Bronchial epithelial cell (primary cell): Measurements from ENCODE around the gene FOXN3. TPM values are rescaled to one million over a fixed set of nuclear protein-coding genes. Genes with fewer than 3 reads are reported as not detected.
A peak's percentile ranks its signal among the peaks of the same experiment; 100 is the strongest.

Experiments used
- DNase-seq: peaks from one replicate; pipeline ENCODE4 v3.0.0-alpha.2; 2010; ENCODE audit warnings: low read depth
- FAIRE-seq: peaks from 2 replicates; lab custom pipeline; 2011; peaks lifted over from hg19 to GRCh38; lab: Jason Lieb, UNC
- H3K27me3 ChIP-seq: 2 replicates; pipeline ENCODE4 v1.5.1; 2011; ENCODE audit warnings: low read length; ENCODE audit not compliant: control insufficient read depth, insufficient read depth
- H3K36me3 ChIP-seq: 2 replicates; pipeline ENCODE4 v1.5.1; 2011; ENCODE audit warnings: low read length; ENCODE audit not compliant: control insufficient read depth, insufficient read depth
- H3K4me3 ChIP-seq: 2 replicates; pipeline ENCODE4 v1.5.1; 2011; ENCODE audit warnings: mild to moderate bottlenecking, low read depth, low read length, control low read depth
- total RNA-seq: library from RNA; depleted of rRNA; stranded (reverse); fragments of >200 nt; gene quantifications from 2 replicates; pipeline ENCODE4 v1.2.1, GENCODE V29; 2014
- TF ChIP-seq, protein P1 (sequence below): IDR thresholded peaks from 2 replicates; pipeline ENCODE4 v1.5.1; 2011; ENCODE audit warnings: mild to moderate bottlenecking, moderate library complexity, low read length, control low read depth, inconsistent platforms; ENCODE audit not compliant: insufficient read depth, severe bottlenecking

FOXN3 gene, protein sequence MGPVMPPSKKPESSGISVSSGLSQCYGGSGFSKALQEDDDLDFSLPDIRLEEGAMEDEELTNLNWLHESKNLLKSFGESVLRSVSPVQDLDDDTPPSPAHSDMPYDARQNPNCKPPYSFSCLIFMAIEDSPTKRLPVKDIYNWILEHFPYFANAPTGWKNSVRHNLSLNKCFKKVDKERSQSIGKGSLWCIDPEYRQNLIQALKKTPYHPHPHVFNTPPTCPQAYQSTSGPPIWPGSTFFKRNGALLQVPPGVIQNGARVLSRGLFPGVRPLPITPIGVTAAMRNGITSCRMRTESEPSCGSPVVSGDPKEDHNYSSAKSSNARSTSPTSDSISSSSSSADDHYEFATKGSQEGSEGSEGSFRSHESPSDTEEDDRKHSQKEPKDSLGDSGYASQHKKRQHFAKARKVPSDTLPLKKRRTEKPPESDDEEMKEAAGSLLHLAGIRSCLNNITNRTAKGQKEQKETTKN
- 5.8 and 7.8 TPM in 2 replicates for total RNA-seq

DNA sequence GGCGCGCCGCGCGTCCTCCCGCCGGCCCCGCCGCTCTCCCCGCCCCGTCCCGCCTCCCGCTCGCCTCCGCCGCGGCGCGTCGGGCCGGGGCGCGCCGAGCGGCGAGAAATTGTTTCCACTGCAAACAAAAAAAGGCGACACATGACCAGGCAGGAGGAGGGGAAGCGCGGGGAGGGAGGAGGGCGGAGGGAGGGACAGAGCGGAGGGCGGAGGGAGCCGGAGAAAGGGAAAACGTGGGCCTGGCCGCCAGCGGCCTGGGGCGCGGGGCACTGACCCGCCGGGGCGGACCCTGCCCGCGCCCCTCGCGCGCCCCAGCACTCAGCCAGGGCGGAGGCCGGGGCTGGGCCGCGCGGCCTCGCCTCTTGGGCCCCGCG lies at the start of gene FOXN3:
Gene FOXN3, minus strand, starts transcription at position 143 of the 374 bp plus-strand sequence. CDS start 4,757 bp downstream, outside the sequence.
- Histone ChIP-seq H3K36me3 (peaks cover 1% of the 10 kb centered on the region), H3K4me3 (peak within 1 kb of the TSS; percentile 88), H3K27me3 (no peaks in the 10 kb centered on the region)
- DNase-seq: peak; percentile 71
- no peak for FAIRE-seq
- TF ChIP-seq, protein P1, sequence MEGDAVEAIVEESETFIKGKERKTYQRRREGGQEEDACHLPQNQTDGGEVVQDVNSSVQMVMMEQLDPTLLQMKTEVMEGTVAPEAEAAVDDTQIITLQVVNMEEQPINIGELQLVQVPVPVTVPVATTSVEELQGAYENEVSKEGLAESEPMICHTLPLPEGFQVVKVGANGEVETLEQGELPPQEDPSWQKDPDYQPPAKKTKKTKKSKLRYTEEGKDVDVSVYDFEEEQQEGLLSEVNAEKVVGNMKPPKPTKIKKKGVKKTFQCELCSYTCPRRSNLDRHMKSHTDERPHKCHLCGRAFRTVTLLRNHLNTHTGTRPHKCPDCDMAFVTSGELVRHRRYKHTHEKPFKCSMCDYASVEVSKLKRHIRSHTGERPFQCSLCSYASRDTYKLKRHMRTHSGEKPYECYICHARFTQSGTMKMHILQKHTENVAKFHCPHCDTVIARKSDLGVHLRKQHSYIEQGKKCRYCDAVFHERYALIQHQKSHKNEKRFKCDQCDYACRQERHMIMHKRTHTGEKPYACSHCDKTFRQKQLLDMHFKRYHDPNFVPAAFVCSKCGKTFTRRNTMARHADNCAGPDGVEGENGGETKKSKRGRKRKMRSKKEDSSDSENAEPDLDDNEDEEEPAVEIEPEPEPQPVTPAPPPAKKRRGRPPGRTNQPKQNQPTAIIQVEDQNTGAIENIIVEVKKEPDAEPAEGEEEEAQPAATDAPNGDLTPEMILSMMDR: no peak

DNA sequence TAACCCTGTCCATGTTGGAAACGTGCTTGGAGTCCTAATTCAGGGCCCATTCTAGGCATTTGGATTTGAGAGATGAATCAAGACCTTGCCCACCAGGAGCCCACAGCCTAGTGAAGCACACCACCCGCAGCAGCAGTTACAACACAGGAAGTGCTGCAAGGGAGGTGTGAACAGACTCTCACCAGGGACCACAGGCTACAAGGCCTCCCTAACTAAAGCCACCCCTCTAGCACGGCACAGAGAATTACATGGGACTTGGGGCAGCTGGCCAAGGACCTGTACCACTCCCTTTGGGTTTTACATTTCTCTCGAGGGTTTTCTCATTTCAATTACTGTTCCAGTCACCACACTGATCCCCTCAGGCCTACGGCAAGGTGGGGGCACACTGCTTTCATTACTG lies 49.5 kb upstream of the FOXN3 start:
- Histone ChIP-seq H3K4me3 (no peak overlapping the region), H3K27me3 (no peaks in the 10 kb centered on the region), H3K36me3 (no peaks in the 10 kb centered on the region)
- FAIRE-seq (no peak), DNase-seq (no peak)
- TF ChIP-seq, protein P1: no peak

DNA sequence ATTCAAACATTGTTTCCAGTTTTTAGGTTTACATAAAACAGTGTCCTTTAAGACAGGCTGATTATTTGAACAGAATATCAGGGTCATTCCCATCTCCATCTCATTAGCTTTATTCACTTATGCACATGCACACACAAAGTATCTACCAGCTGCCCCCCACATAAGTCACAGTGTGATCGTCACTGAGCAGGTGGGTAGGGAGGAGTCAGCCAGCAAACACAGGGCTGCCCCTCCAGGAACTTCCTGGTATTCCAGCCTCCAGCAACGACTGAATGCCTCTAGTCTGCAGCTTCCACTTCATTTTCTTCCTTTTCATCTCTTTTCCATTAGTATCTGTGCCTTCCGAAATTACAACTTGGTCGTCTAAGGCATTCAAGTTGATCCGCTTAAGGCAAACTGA lies 48.8 kb upstream of the FOXN3 start:
- Histone ChIP-seq H3K36me3 (no peaks in the 10 kb centered on the region), H3K4me3 (no peak overlapping the region), H3K27me3 (no peaks in the 10 kb centered on the region)
- DNase-seq: no peak
- no peak for FAIRE-seq
- TF ChIP-seq, protein P1: no peak

DNA sequence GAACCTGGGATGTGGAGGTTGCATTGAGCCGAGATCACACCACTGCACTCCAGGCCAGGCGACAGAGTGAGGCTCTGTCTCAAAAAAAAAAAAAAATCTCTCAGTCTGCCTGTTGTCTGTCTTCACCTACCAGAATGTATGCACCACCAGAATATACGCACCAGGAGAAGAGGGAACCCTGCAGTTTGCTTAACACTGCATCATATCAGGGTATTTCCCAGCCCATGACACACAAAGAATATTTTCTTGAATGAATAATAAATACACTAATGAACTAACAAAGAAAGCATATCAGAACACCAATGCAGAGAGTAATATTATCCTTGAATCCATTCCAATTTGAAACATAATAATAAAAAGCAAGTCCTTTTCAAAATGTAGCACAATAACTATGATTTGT lies 44.2 kb upstream of the FOXN3 start:
- TF ChIP-seq, protein P1: no peak
- FAIRE-seq: no peak
- Histone ChIP-seq H3K4me3 (no peak overlapping the region), H3K27me3 (no peaks in the 10 kb centered on the region), H3K36me3 (no peaks in the 10 kb centered on the region)
- no peak for DNase-seq

DNA sequence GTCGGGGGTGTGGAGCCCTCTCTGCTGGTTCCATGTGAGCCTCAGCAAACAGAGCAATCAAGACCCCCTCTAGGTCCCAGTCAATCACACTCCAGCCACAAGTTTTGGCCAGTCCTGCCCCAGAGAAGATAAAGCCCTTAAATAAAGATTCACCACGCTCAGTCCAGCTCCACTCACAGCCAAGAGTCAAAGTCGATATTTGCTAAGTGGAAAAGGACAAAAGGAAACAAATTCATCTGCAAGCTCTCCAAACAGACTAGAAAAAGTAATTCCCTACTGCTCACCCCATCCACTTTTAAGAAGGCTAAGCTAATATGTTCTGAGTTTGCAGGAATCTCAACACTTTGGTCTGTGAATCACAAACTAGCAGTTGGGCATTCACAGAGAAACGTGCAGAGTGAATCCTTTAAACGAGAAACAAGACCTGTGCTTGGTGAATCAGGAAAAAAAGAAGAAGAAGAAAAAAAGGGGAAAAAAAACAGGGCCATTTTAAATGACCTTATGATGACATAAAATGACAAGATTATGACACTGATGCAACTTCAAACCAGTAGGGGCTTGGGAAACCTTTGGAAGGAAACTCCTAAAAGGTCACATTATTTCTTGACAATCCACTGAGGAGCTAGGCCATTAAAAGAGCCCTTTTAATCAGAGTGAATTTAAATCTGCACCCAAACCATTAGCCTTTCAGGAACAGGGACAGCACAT lies 41.8 kb upstream of the FOXN3 start:
- FAIRE-seq (no peak), DNase-seq (no peak)
- TF ChIP-seq, protein P1: no peak
- Histone ChIP-seq H3K36me3 (no peaks in the 10 kb centered on the region), H3K4me3 (no peak overlapping the region), H3K27me3 (no peaks in the 10 kb centered on the region)
